Naive thymus-derived CD4-positive, alpha-beta T cell (primary cell): Measurements from ENCODE around the gene KAT7. TPM values are rescaled to one million over a fixed set of nuclear protein-coding genes. Genes with fewer than 3 reads are reported as not detected.

Experiments used
- ATAC-seq: fragments of 150-1000 bp; cut with Tn5 transposase; 2 replicates; pipeline ENCODE4 v1.10.0; 2021; ENCODE audit warnings: mild to moderate bottlenecking, moderate library complexity
- CTCF ChIA-PET: fragments of 350-600 bp; sonication (Branson Sonifier 250); formaldehyde crosslinking; loops from one replicate; lab custom pipeline; 2021; ENCODE audit warnings: antibody characterized with exemption; lab: Charles Lee
- POLR2A ChIA-PET: fragments of 350-600 bp; sonication (Branson Sonifier 250); formaldehyde crosslinking; loops from one replicate; lab custom pipeline; 2021; ENCODE audit warnings: antibody characterized with exemption, inconsistent platforms; lab: Charles Lee
- DNase-seq, 9 donors: peaks; one replicate each; pipeline versions ENCODE4 v3.0.0 to v3.0.0-alpha.2; 2020 to 2022; ENCODE audit warnings: mixed read lengths in 1 of 9
- H3K27ac ChIP-seq: one replicate; pipeline ENCODE4 v1.7.0; 2013; ENCODE audit warnings: mild to moderate bottlenecking, low read depth, low read length, moderate library complexity
- H3K27me3 ChIP-seq, 2 donors: one replicate each; pipeline ENCODE4 v1.7.0; 2013; ENCODE audit warnings: low read length in 2 of 2, mild to moderate bottlenecking in 2 of 2, moderate library complexity in 2 of 2; ENCODE audit not compliant: control insufficient read depth in 2 of 2, insufficient read depth in 2 of 2
- H3K36me3 ChIP-seq, 3 experiments: 1 replicate in 2 of 3; 2 replicates in 1 of 3; pipeline ENCODE4 v1.7.0; 2013; ENCODE audit warnings: low read length in 3 of 3, mild to moderate bottlenecking in 3 of 3, moderate library complexity in 1 of 3; ENCODE audit not compliant: insufficient read depth in 3 of 3, control insufficient read depth in 2 of 3
- H3K4me1 ChIP-seq, 2 donors: one replicate each; pipeline ENCODE4 v1.7.0; 2013; ENCODE audit warnings: low read length in 2 of 2, mild to moderate bottlenecking in 2 of 2, moderate library complexity in 1 of 2; ENCODE audit not compliant: control insufficient read depth in 2 of 2, insufficient read depth in 2 of 2
- H3K4me3 ChIP-seq: 2 replicates; pipeline ENCODE4 v1.7.0; 2013; ENCODE audit warnings: mild to moderate bottlenecking, low read length
- H3K9me3 ChIP-seq, 3 experiments: 1 replicate in 2 of 3; 2 replicates in 1 of 3; pipeline ENCODE4 v1.7.0; 2013; ENCODE audit warnings: low read length in 3 of 3; ENCODE audit not compliant: control insufficient read depth in 2 of 3
- H3K27ac Mint-ChIP-seq, 9 donors: one replicate each; pipeline ENCODE4 v1.8.0; 2020 to 2022; ENCODE audit warnings: mixed read lengths in 9 of 9, mild to moderate bottlenecking in 8 of 9, moderate library complexity in 5 of 9, inconsistent platforms in 2 of 9
- H3K27me3 Mint-ChIP-seq, 5 donors: one replicate each; pipeline ENCODE4 v1.8.0; 2021 to 2022; ENCODE audit warnings: mixed read lengths in 5 of 5, mild to moderate bottlenecking in 1 of 5
- H3K36me3 Mint-ChIP-seq, 5 donors: one replicate each; pipeline ENCODE4 v1.8.0; 2020 to 2022; ENCODE audit warnings: mixed read lengths in 5 of 5, mild to moderate bottlenecking in 3 of 5, inconsistent platforms in 1 of 5
- H3K4me1 Mint-ChIP-seq, 7 donors: one replicate each; pipeline ENCODE4 v1.8.0; 2020 to 2022; ENCODE audit warnings: mixed read lengths in 7 of 7, mild to moderate bottlenecking in 3 of 7, inconsistent platforms in 1 of 7
- H3K4me3 Mint-ChIP-seq, 10 donors: one replicate each; pipeline ENCODE4 v1.8.0; 2020 to 2022; ENCODE audit warnings: mild to moderate bottlenecking in 10 of 10, mixed read lengths in 10 of 10, moderate library complexity in 6 of 10, inconsistent platforms in 2 of 10
- H3K9me3 Mint-ChIP-seq, 11 donors: one replicate each; pipeline ENCODE4 v1.8.0; 2020 to 2022; ENCODE audit warnings: mixed read lengths in 11 of 11, mild to moderate bottlenecking in 4 of 11, inconsistent platforms in 1 of 11, moderate library complexity in 1 of 11
- intact Hi-C, 2 donors: fragments of 100-400 bp; cut with micrococcal nuclease; formaldehyde crosslinking; loops; one replicate each; pipeline ENCODE4 v1.15.1; 2023
- polyA plus RNA-seq, 2 donors: library from polyadenylated mRNA; unstranded; fragments of 300-500 nt; fragmentation: Illumina TruSeq; gene quantifications; one replicate each; pipeline ENCODE4 v1.2.3, GENCODE V29; 2021
- total RNA-seq, 6 experiments: library from RNA in 5 of 6; stranded (reverse) in 5 of 6; gene quantifications; 1 replicate in 5 of 6; 2 replicates in 1 of 6; pipeline ENCODE4 v1.2.3 and lab custom pipeline; 2021 to 2026

KAT7 gene
- total and polyA plus RNA-seq, 7 experiments from 2014 or later = 39.2 to 195 (median 125) TPM

DNA sequence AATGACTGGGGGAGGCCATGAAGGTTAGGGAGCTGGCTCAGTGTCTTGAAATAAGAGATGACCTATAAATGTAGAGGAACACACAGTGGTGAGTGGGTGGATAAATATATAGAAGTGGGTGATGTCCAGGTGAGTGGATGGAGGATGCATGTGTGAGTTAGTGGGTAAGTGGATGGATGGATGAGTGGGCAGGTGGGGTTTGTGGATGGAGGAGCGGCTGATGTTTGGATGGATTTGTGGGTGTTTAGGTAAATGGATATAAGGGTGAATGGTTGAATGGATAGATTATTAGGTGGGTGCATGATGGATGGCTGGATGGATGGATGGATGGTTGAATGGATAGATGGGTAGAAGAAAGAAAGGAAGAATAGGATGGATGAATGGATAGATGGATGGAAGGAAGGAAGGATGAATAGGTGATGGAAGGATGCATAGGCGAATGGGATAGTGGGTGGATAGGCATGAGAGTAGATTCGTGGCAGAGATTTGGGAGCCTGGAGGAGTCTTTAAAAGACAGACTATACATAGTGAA, 78.5 kb downstream of the KAT7 start:
- H3K4me3 ChIP-seq = no peak overlapping the region
- CTCF ChIA-PET = interaction anchor here (1.7 to 2.3 kb wide), 2 partner anchors 129 to 131 kb away, joined by 7 to 8 read pairs; no protein-coding TSS in a partner anchor
- H3K4me1 Mint-ChIP-seq = peaks cover 0 to 18% (median 3%) of the 10 kb centered on the region in 7 donors
- no peaks in the 10 kb centered on the region for H3K27me3 ChIP-seq
- H3K27ac Mint-ChIP-seq = no peak overlapping the region
- no peak overlapping the region for H3K4me3 Mint-ChIP-seq
- no peak overlapping the region for H3K27ac ChIP-seq
- H3K9me3 Mint-ChIP-seq = no peaks in the 10 kb centered on the region
- intact Hi-C loops = no loop called here
- no peaks in the 10 kb centered on the region for H3K36me3 ChIP-seq
- DNase-seq (no peak), ATAC-seq (no peak)
- H3K36me3 Mint-ChIP-seq = peaks cover 0 to 4% (median 0%) of the 10 kb centered on the region in 5 donors
- H3K4me1 ChIP-seq = peaks cover 0 to under 1% of the 10 kb centered on the region in 2 donors
- POLR2A ChIA-PET = no interaction called here
- no peaks in the 10 kb centered on the region for H3K9me3 ChIP-seq
- peaks cover 0 to 13% (median 0%) of the 10 kb centered on the region in 5 donors for H3K27me3 Mint-ChIP-seq

- intact Hi-C loops = no loop called here
- no peak overlapping the region for H3K4me3 ChIP-seq
- H3K4me1 Mint-ChIP-seq = peaks cover 14 to 32% (median 23%) of the 10 kb centered on the region in 7 donors
- H3K27ac Mint-ChIP-seq = peak overlapping the region in 1 of 9 donors; percentile 45
- no peak for ATAC-seq
- H3K36me3 ChIP-seq = no peaks in the 10 kb centered on the region
- POLR2A ChIA-PET = no interaction called here
- peaks cover 0 to 21% of the 10 kb centered on the region in 2 donors for H3K4me1 ChIP-seq
- no peak overlapping the region for H3K27ac ChIP-seq
- DNase-seq = no peak
- peaks cover 0 to 4% (median 0%) of the 10 kb centered on the region in 5 donors for H3K36me3 Mint-ChIP-seq
- H3K27me3 ChIP-seq = no peaks in the 10 kb centered on the region
- H3K4me3 Mint-ChIP-seq = no peak overlapping the region
- H3K9me3 ChIP-seq = no peaks in the 10 kb centered on the region
- no peaks in the 10 kb centered on the region for H3K9me3 Mint-ChIP-seq
- peaks cover 0 to 8% (median 0%) of the 10 kb centered on the region in 5 donors for H3K27me3 Mint-ChIP-seq
- CTCF ChIA-PET = interaction anchor here (1.5 kb wide), 1 partner anchor 128 kb away, joined by 4 read pairs; no protein-coding TSS in a partner anchor
Measured at GRCh38 chr17:49869038-49869374, 80.5 kb downstream of the KAT7 start.

- H3K36me3 Mint-ChIP-seq = peaks cover 0 to 4% (median 0%) of the 10 kb centered on the region in 5 donors
- H3K27ac Mint-ChIP-seq = peak overlapping the region in 2 of 9 donors; percentile 2 to 89
- DNase-seq = no peak
- H3K4me3 Mint-ChIP-seq = no peak overlapping the region
- intact Hi-C loops = no loop called here
- Histone ChIP-seq H3K4me3 (no peak overlapping the region), H3K4me1 (peaks cover 0 to 22% of the 10 kb centered on the region in 2 donors), H3K9me3 (no peaks in the 10 kb centered on the region), H3K27ac (no peak overlapping the region), H3K36me3 (no peaks in the 10 kb centered on the region), H3K27me3 (no peaks in the 10 kb centered on the region)
- H3K27me3 Mint-ChIP-seq = peaks cover 0 to 8% (median 0%) of the 10 kb centered on the region in 5 donors
- ChIA-PET CTCF (interaction anchor here (1.1 kb wide), 1 partner anchor 127 kb away, joined by 3 read pairs; no protein-coding TSS in a partner anchor), POLR2A (no interaction called here)
- ATAC-seq = no peak
- no peaks in the 10 kb centered on the region for H3K9me3 Mint-ChIP-seq
- H3K4me1 Mint-ChIP-seq = peaks cover 14 to 32% (median 23%) of the 10 kb centered on the region in 7 donors
Measured at GRCh38 chr17:49870298-49870697, 81.8 kb downstream of the KAT7 start.

DNA sequence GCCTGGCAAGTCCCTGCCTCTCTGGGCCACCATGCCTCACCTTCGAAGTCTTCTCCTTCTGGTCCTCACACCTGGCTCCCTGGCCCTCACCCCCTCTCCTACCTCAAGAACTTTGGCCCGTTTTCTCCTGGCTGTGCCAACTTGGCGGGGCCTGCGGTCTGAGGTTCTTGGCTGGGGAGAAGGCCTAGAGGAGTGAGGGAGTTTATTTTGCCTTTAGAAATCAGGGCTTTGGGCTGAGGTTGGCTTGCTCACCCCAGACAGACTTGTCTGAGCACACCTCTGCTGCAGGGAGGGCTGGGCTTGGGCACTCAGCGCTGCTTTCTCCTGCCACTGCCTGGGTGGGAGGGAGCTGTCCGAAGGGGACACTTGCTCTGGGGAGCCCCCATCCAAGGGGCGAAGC, 82.7 kb downstream of the KAT7 start:
- Histone ChIP-seq H3K27ac (no peak overlapping the region), H3K36me3 (no peaks in the 10 kb centered on the region), H3K4me3 (no peak overlapping the region), H3K9me3 (no peaks in the 10 kb centered on the region), H3K4me1 (peaks cover 0 to 22% of the 10 kb centered on the region in 2 donors), H3K27me3 (no peaks in the 10 kb centered on the region)
- Mint-ChIP-seq H3K4me3 (no peak overlapping the region), H3K27ac (no peak overlapping the region), H3K36me3 (peaks cover 0 to 4% (median 0%) of the 10 kb centered on the region in 5 donors), H3K27me3 (peaks cover 0 to 8% (median 0%) of the 10 kb centered on the region in 5 donors), H3K4me1 (peaks cover 14 to 32% (median 23%) of the 10 kb centered on the region in 7 donors), H3K9me3 (no peaks in the 10 kb centered on the region)
- intact Hi-C loops = no loop called here
- CTCF ChIA-PET = interaction anchor here (0.6 to 1.1 kb wide), 3 partner anchors 126 to 135 kb away, joined by 3 to 5 read pairs (median 3); no protein-coding TSS in a partner anchor
- POLR2A ChIA-PET = no interaction called here
- DNase-seq (no peak), ATAC-seq (no peak)

DNA sequence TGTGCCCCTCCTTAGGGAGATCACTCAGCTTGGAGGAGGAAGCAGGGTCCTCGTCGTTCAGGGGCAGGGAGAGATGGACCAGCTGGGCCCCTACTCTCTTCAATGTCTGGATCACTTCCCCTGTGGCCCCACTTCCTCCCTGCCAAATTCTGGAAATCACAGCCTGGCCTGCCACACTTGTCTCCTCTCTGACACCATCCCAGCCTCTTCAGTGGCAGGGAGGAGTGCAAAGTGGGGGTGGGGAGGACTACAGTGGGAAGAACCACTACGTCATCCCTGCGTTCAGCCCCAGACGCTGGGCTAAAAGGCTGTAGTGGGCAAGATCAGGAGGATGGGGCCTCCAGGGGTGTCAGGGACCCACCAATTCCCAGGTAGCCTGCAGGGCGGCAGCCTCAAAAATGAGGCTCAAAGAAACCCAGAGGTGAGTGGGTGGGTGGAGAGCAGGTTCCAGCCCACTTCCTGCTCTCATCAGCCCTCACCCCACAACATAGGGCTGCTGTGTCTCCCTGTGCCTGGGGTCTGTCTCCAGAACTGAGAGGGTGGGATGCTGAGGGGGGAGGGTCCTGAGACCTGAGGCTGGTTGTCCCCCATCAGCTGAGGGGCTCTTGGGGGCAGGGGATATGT, 84.4 kb downstream of the KAT7 start:
- Mint-ChIP-seq H3K4me3 (peak overlapping the region in 9 of 10 donors; percentile 46 to 71 (median 54)), H3K4me1 (peaks cover 14 to 29% (median 23%) of the 10 kb centered on the region in 7 donors), H3K27ac (peak overlapping the region in 8 of 9 donors; percentile 19 to 84 (median 60)), H3K36me3 (peaks cover 0 to 4% (median 0%) of the 10 kb centered on the region in 5 donors), H3K9me3 (no peaks in the 10 kb centered on the region), H3K27me3 (peaks cover 0 to 14% (median 2%) of the 10 kb centered on the region in 5 donors)
- ATAC-seq (peak; percentile 48), DNase-seq (peak in 5 of 9 donors; percentile 19 to 36 (median 33))
- no peak overlapping the region for H3K27ac ChIP-seq
- H3K4me1 ChIP-seq = peaks cover 0 to 22% of the 10 kb centered on the region in 2 donors
- H3K9me3 ChIP-seq = no peaks in the 10 kb centered on the region
- H3K36me3 ChIP-seq = no peaks in the 10 kb centered on the region
- H3K27me3 ChIP-seq = no peaks in the 10 kb centered on the region
- no peak overlapping the region for H3K4me3 ChIP-seq
- CTCF ChIA-PET = interaction anchor here (0.7 to 1.3 kb wide), 3 partner anchors 86 to 126 kb away, joined by 3 to 5 read pairs (median 3); no protein-coding TSS in a partner anchor
- intact Hi-C loops = no loop called here
- POLR2A ChIA-PET = no interaction called here

DNA sequence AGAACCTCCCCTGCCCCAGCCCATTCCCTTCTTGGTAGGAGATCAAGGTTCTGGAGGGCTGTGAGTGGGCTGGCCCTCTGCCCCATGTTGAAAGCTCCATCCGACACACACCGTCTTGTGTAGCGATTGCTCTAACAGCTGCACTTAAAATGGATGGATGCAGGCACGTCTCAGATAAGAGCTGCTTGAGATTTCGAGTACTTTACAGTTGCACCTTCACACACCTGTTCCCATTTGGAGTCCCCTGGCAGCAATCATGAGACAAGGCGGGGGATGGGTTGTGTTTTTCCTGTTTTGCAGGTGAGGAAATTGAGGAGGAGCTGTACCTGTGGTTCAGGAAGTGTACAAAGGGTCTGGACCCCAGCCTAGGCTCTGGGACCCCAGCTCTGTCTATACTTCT, 85.0 kb downstream of the KAT7 start:
- Histone ChIP-seq H3K36me3 (no peaks in the 10 kb centered on the region), H3K27ac (no peak overlapping the region), H3K4me3 (no peak overlapping the region), H3K9me3 (no peaks in the 10 kb centered on the region), H3K27me3 (no peaks in the 10 kb centered on the region), H3K4me1 (peaks cover 0 to 22% of the 10 kb centered on the region in 2 donors)
- Mint-ChIP-seq H3K4me3 (peak overlapping the region in 9 of 10 donors; percentile 21 to 70 (median 54)), H3K9me3 (no peaks in the 10 kb centered on the region), H3K27me3 (peaks cover 0 to 16% (median 5%) of the 10 kb centered on the region in 5 donors), H3K4me1 (peaks cover 14 to 27% (median 23%) of the 10 kb centered on the region in 7 donors), H3K27ac (peak overlapping the region in 6 of 9 donors; percentile 13 to 68 (median 38)), H3K36me3 (peaks cover 0 to 4% (median 0%) of the 10 kb centered on the region in 5 donors)
- CTCF ChIA-PET = interaction anchor here (0.6 to 1.3 kb wide), 4 partner anchors 86 to 197 kb away, joined by 3 to 5 read pairs (median 3); no protein-coding TSS in a partner anchor
- ATAC-seq (no peak), DNase-seq (no peak)
- POLR2A ChIA-PET = interaction anchor here (0.7 kb wide), 1 partner anchor 120 kb away, joined by 3 read pairs; no protein-coding TSS in a partner anchor
- intact Hi-C loops = no loop called here
